A549 (cell line): ENCODE measurements around the gene NUB1. TPM values are rescaled to one million over a fixed set of nuclear protein-coding genes. Genes with fewer than 3 reads are reported as not detected.

Experiments used
- ATAC-seq, 2 experiments: fragments of 200-7000 bp in 1 of 2; fragments of >200 bp in 1 of 2; cut with Nextera tagmentation in 1 of 2; cut with Tn5 transposase in 1 of 2; 3 replicates each; pipeline versions ENCODE4 v1.8.0 to v1.9.1; 2018 to 2020; ENCODE audit warnings: mild to moderate bottlenecking in 1 of 2, moderate library complexity in 1 of 2
- CTCF ChIA-PET: fragments of 300-600 bp; sonication (Branson Sonifier 250); formaldehyde crosslinking; extraction: SDS; loops from one replicate; lab custom pipeline; 2021; ENCODE audit warnings: antibody characterized with exemption, inconsistent platforms; lab: Yijun Ruan, JAX
- POLR2A ChIA-PET: fragments of 350-600 bp; formaldehyde crosslinking; extraction: SDS; loops from one replicate; lab custom pipeline; 2021; ENCODE audit warnings: antibody characterized with exemption, inconsistent platforms; lab: Yijun Ruan, JAX
- DNase-seq, 2 experiments: peaks; one replicate each; pipeline versions ENCODE4 v3.0.0 to v3.0.0-alpha.2; 2011 to 2016; ENCODE audit warnings: low read depth in 1 of 2, low spot score in 1 of 2
- FAIRE-seq: peaks from 2 replicates; lab custom pipeline; 2011; peaks lifted over from hg19 to GRCh38; lab: Jason Lieb, UNC
- H3K27ac ChIP-seq, 2 experiments: fragments of >200 bp; sonication (Bioruptor Twin); formaldehyde crosslinking; 3 replicates each; pipeline ENCODE4 v1.5.1; 2016 to 2017
- H3K4me1 ChIP-seq: fragments of >200 bp; sonication (Bioruptor Twin); formaldehyde crosslinking; 3 replicates; pipeline ENCODE4 v1.6.1; 2016
- H3K4me2 ChIP-seq: fragments of >200 bp; sonication (Bioruptor Twin); formaldehyde crosslinking; 3 replicates; pipeline ENCODE4 v1.6.1; 2016
- H3K4me3 ChIP-seq: fragments of >200 bp; sonication (Bioruptor Twin); formaldehyde crosslinking; 3 replicates; pipeline ENCODE4 v1.5.1; 2016
- H3K9me3 ChIP-seq: fragments of >200 bp; sonication (Bioruptor Twin); formaldehyde crosslinking; 3 replicates; pipeline ENCODE4 v1.6.1; 2016
- ATOH8 ChIP-seq: fragments of 250-450 bp; sonication (Bioruptor Pico); IDR thresholded peaks from 2 replicates; pipeline ENCODE4 v1.5.0; 2020; ENCODE audit warnings: low read depth, mild to moderate bottlenecking, moderate library complexity
- BCL3 ChIP-seq: fragments of >200 bp; sonication (Bioruptor Twin); formaldehyde crosslinking; IDR thresholded peaks from 3 replicates; pipeline ENCODE4 v1.6.1; 2016
- CBX2 ChIP-seq: fragments of 200-600 bp; sonication (generic); IDR thresholded peaks from 2 replicates; pipeline ENCODE4 v1.6.1; 2016; ENCODE audit warnings: low read depth, mild to moderate bottlenecking, borderline replicate concordance
- EHMT2 ChIP-seq: fragments of 200-600 bp; sonication (generic); IDR thresholded peaks from 2 replicates; pipeline ENCODE4 v1.6.1; 2016; ENCODE audit warnings: antibody characterized with exemption, low read depth, mild to moderate bottlenecking, moderate library complexity
- FOSL2 ChIP-seq, 2 experiments: fragments of 450-650 bp in 1 of 2; fragments of >200 bp in 1 of 2; sonication (Bioruptor Twin) in 1 of 2; formaldehyde crosslinking; IDR thresholded peaks; 2 replicates each; pipeline versions ENCODE4 v1.5.0 to v1.6.1; 2016 to 2020; ENCODE audit warnings: mild to moderate bottlenecking in 1 of 2, moderate library complexity in 1 of 2
- FOXS1 ChIP-seq: fragments of 250-450 bp; sonication (Bioruptor Pico); IDR thresholded peaks from 2 replicates; pipeline ENCODE4 v1.5.0; 2020; ENCODE audit warnings: mild to moderate bottlenecking, moderate library complexity
- HDAC2 ChIP-seq: fragments of 200-600 bp; sonication (generic); IDR thresholded peaks from 2 replicates; pipeline ENCODE4 v1.6.1; 2016
- HEYL ChIP-seq: fragments of 250-450 bp; sonication (Bioruptor Pico); IDR thresholded peaks from 2 replicates; pipeline ENCODE4 v1.8.0; 2021; ENCODE audit warnings: mild to moderate bottlenecking, moderate library complexity
- HMGXB4 ChIP-seq: fragments of 250-450 bp; sonication (Bioruptor Pico); IDR thresholded peaks from 2 replicates; pipeline ENCODE4 v1.5.0; 2021; ENCODE audit warnings: mild to moderate bottlenecking, moderate library complexity, borderline replicate concordance
- HOXA7 ChIP-seq: fragments of 250-450 bp; sonication (Bioruptor Pico); IDR thresholded peaks from 2 replicates; pipeline ENCODE4 v1.5.0; 2020; ENCODE audit warnings: mild to moderate bottlenecking, moderate library complexity
- KDM1A ChIP-seq: fragments of 200-600 bp; sonication (generic); IDR thresholded peaks from 2 replicates; pipeline ENCODE4 v1.6.1; 2016; ENCODE audit warnings: low read depth, mild to moderate bottlenecking
- KDM5A ChIP-seq: fragments of 200-600 bp; sonication (generic); IDR thresholded peaks from 2 replicates; pipeline ENCODE4 v1.6.1; 2016; ENCODE audit warnings: antibody characterized with exemption, mild to moderate bottlenecking
- MAX ChIP-seq: IDR thresholded peaks from 2 replicates; pipeline ENCODE4 v1.6.1; 2012
- MAZ ChIP-seq: fragments of 150-350 bp; IDR thresholded peaks from 2 replicates; pipeline ENCODE4 v1.6.1; 2014; ENCODE audit warnings: antibody characterized with exemption, low read depth, low read length, borderline replicate concordance
- NPAS2 ChIP-seq: fragments of 250-450 bp; sonication (Bioruptor Pico); IDR thresholded peaks from 2 replicates; pipeline ENCODE4 v1.8.0; 2022; ENCODE audit warnings: mild to moderate bottlenecking, moderate library complexity, borderline replicate concordance
- POLR2A ChIP-seq: IDR thresholded peaks from 2 replicates; pipeline ENCODE4 v1.6.1; 2012; ENCODE audit warnings: mild to moderate bottlenecking, low read length
- POLR2AphosphoS2 ChIP-seq: conservative IDR thresholded peaks from 2 replicates; pipeline ENCODE4 v1.6.1; 2012; ENCODE audit warnings: low read length, improper control_type of control experiment, inconsistent platforms
- RAD21 ChIP-seq, 2 experiments: fragments of >200 bp in 1 of 2; sonication (Bioruptor Twin) in 1 of 2; formaldehyde crosslinking in 1 of 2; IDR thresholded peaks in 1 of 2; conservative IDR thresholded peaks in 1 of 2; 2 replicates in 1 of 2; 3 replicates in 1 of 2; pipeline ENCODE4 v1.6.1; 2012 to 2018; ENCODE audit warnings: inconsistent platforms in 1 of 2
- REST ChIP-seq: fragments of 200-600 bp; sonication (generic); IDR thresholded peaks from 2 replicates; pipeline ENCODE4 v1.6.1; 2016; ENCODE audit warnings: antibody characterized with exemption, mild to moderate bottlenecking, moderate library complexity
- RNF2 ChIP-seq: fragments of 200-600 bp; sonication (generic); IDR thresholded peaks from 2 replicates; pipeline ENCODE4 v1.6.1; 2016; ENCODE audit warnings: low read depth, mild to moderate bottlenecking, antibody characterized with exemption, moderate library complexity, borderline replicate concordance
- ZC3H11A ChIP-seq: fragments of 450-650 bp; IDR thresholded peaks from 2 replicates; pipeline ENCODE4 v1.6.1; 2014; ENCODE audit warnings: antibody characterized with exemption, mild to moderate bottlenecking
- WGBS: methylation state at CpG from one replicate; pipeline ENCODE4 v1.1.6; 2017; ENCODE audit errors: missing lambda C conversion rate; 5-methylcytosine and 5-hydroxymethylcytosine counted together
- polyA plus RNA-seq, 4 experiments: library from polyadenylated mRNA; depleted of rRNA in 3 of 4; stranded (reverse); fragments of >200 nt; fragmentation: RNase III in 1 of 4; extraction: RNeasy Plus Mini Kit Qiagen cat#74134 plus additional on column Dnase treatment in 1 of 4; gene quantifications; 2 replicates in 3 of 4; 3 replicates in 1 of 4; pipeline ENCODE4 v1.2.3, GENCODE V29; 2011 to 2017

NUB1 gene
- polyA plus RNA-seq, 2 of the 4 experiments (the other 2 are of a cell fraction): 45.0 to 105 TPM

GRCh38 chr7:151405588-151405987, 64.0 kb downstream of the NUB1 start:
- no peak for FAIRE-seq
- TF ChIP-seq MAX: no peak
- no peak for TF ChIP-seq FOSL2 (IDR thresholded peaks at IDR 0.05)
- no peak for TF ChIP-seq FOSL2 (CRISPR knock-in tag; IDR thresholded peaks at IDR 0.05)
- TF ChIP-seq HOXA7 (CRISPR knock-in tag): no peak
- no peak for TF ChIP-seq ATOH8
- TF ChIP-seq CBX2: no peak
- no peak for TF ChIP-seq HEYL (CRISPR knock-in tag)
- no peak for TF ChIP-seq POLR2AphosphoS2
- TF ChIP-seq BCL3: no peak
- TF ChIP-seq NPAS2: no peak
- TF ChIP-seq RNF2: no peak
- TF ChIP-seq, all 56 proteins: peak for 0
- POLR2A ChIA-PET: no interaction called here

GRCh38 chr7:151406051-151406875, 64.7 kb downstream of the NUB1 start:
- FAIRE-seq (no peak), DNase-seq (no peak)
- Histone ChIP-seq H3K9me3 (no peaks in the 10 kb centered on the region), H3K4me3 (no peak overlapping the region)
- TF ChIP-seq KDM1A (no peak), POLR2A (no peak), ZC3H11A (no peak), RNF2 (no peak)
- TF ChIP-seq, all 56 proteins: peak for 0
- WGBS: 89% methylated on average over 22 of the region's 24 CpGs
- POLR2A ChIA-PET: no interaction called here
- Histone ChIP-seq H3K4me2 (no peak overlapping the region), H3K27ac (0 out of 6 replicates have a peak overlapping the region, but pooled peaks of 1 of the 2 experiments have one; percentile 10), H3K4me1 (peaks cover 28% of the 10 kb centered on the region)
- CTCF ChIA-PET: interaction anchor here (1.4 to 4.1 kb wide), 2 partner anchors 42 to 91 kb away, joined by 4 to 19 read pairs; no protein-coding TSS in a partner anchor
- ATAC-seq: no peak

More at GRCh38 chr7:151405588-151405987, 64.0 kb downstream of the NUB1 start:
- peak overlapping the region in 1 of 2 experiments; percentile 83; a peak in 2 of 6 replicates for H3K27ac ChIP-seq
- CTCF ChIA-PET: interaction anchor here (0.7 to 4.1 kb wide), 4 partner anchors 37 to 770 kb away, joined by 3 to 19 read pairs (median 8); no protein-coding TSS in a partner anchor
- no peak overlapping the region for H3K4me2 ChIP-seq
- DNase-seq (no peak), ATAC-seq (no peak)
- no peak overlapping the region for H3K4me3 ChIP-seq
- 90% methylated on average over 10 of the region's 10 CpGs for WGBS
- no peaks in the 10 kb centered on the region for H3K9me3 ChIP-seq
- peaks cover 28% of the 10 kb centered on the region for H3K4me1 ChIP-seq

GRCh38 chr7:151406886-151407583, 65.4 kb downstream of the NUB1 start:
- Histone ChIP-seq H3K27ac (0 out of 6 replicates have a peak overlapping the region, but pooled peaks of 1 of the 2 experiments have one; percentile 13), H3K9me3 (no peaks in the 10 kb centered on the region), H3K4me2 (no peak overlapping the region), H3K4me3 (no peak overlapping the region), H3K4me1 (peaks cover 31% of the 10 kb centered on the region)
- DNase-seq: no peak
- CTCF ChIA-PET: interaction anchor here (4.1 kb wide), 1 partner anchor 42 kb away, joined by 19 read pairs; no protein-coding TSS in a partner anchor
- WGBS: 85% methylated on average over 9 of the region's 9 CpGs
- ATAC-seq: no peak
- POLR2A ChIA-PET: no interaction called here
- FAIRE-seq: no peak
- TF ChIP-seq REST (no peak), KDM1A (no peak), HMGXB4 (no peak), HEYL (CRISPR knock-in tag) (no peak), EHMT2 (no peak), HDAC2 (no peak), FOXS1 (CRISPR knock-in tag) (no peak), KDM5A (no peak), RAD21 (conservative IDR thresholded peaks at IDR 0.05 in 1 of 2, IDR thresholded peaks at IDR 0.05 in 1 of 2) (no peak), MAZ (no peak)
